Mucosa of descending colon (tissue), 3 donors: ENCODE data around the gene C1orf74. TPM values are rescaled to one million over a fixed set of nuclear protein-coding genes. Genes with fewer than 3 reads are reported as not detected.

ENCODE experiments used
- ATAC-seq: fragments of 200-7000 bp; cut with Tn5 transposase; one replicate; pipeline ENCODE4 v1.9.1; 2020; ENCODE audit warnings: mild to moderate bottlenecking, moderate library complexity
- DNase-seq, 3 donors: peaks; one replicate each; pipeline ENCODE4 v3.0.0-alpha.2; 2020
- H3K36me3 ChIP-seq: fragments of 200-600 bp; one replicate; pipeline ENCODE4 v1.8.0; 2021; ENCODE audit warnings: low read depth, mild to moderate bottlenecking
- H3K4me1 ChIP-seq: fragments of 200-600 bp; one replicate; pipeline ENCODE4 v1.8.0; 2021; ENCODE audit warnings: low read depth, mild to moderate bottlenecking
- H3K4me3 ChIP-seq: fragments of 200-600 bp; one replicate; pipeline ENCODE4 v1.8.0; 2021; ENCODE audit warnings: mild to moderate bottlenecking
- H3K9me3 ChIP-seq: fragments of 200-600 bp; one replicate; pipeline ENCODE4 v1.8.0; 2021; ENCODE audit warnings: mild to moderate bottlenecking
- intact Hi-C, 2 donors: fragments of 100-400 bp; cut with DNase I in 1 of 2; cut with micrococcal nuclease in 1 of 2; formaldehyde crosslinking; loops; one replicate each; pipeline versions ENCODE4 v1.11.0 to v1.11.1; 2022; cut with DNase I, micrococcal nuclease
- total RNA-seq, 3 donors: library from RNA; stranded (reverse); fragmentation: NEBNext Ultra II Directional in 2 of 3; extraction: Animal tissue kit (Norgen Biotek cat#: 25700) in 2 of 3; gene quantifications; one replicate each; pipeline versions ENCODE4 v1.2.1 to v1.2.4, GENCODE V29; 2021 to 2023
- TF ChIP-seq, protein P1 (sequence below): fragments of 200-600 bp; IDR thresholded peaks from one replicate; pipeline ENCODE4 v1.8.0; 2022; ENCODE audit warnings: antibody characterized with exemption, mild to moderate bottlenecking
- donor health status: DM: no; HTN: no; CAD: no; lungs with moderate emphysema.
- donor health status: DM: no; HTN: no; CAD: no.
- donor health status: DM: no; HTN: yes; CAD: no.

The C1orf74 gene
- total RNA-seq, 3 donors from 2014 or later: 1.9 to 3.4 (median 2.7) TPM

DNA sequence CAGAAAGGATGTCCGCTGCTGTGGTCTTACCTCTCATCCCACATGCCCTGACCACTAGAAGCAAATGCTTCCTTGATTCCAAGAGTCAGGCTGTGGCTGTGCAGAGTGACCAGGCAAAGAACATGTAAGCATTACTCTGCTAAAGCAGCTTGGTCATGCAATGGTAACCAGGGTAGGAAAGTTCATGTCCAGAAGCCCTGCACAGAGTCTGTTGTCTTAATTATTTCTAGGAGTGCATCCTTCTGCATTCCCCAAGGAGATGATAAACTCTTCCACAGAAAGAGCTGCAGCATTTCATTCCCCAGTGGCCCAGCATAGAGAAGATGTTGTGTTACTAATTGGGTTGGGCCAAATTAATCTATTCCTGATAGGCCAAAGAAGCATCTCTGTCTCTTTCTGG lies 33.3 kb upstream of the C1orf74 start:
- Histone ChIP-seq H3K4me1 (no peaks in the 10 kb centered on the region), H3K36me3 (no peaks in the 10 kb centered on the region), H3K4me3 (no peak overlapping the region), H3K9me3 (no peaks in the 10 kb centered on the region)
- DNase-seq: no peak
- TF ChIP-seq, protein P1, sequence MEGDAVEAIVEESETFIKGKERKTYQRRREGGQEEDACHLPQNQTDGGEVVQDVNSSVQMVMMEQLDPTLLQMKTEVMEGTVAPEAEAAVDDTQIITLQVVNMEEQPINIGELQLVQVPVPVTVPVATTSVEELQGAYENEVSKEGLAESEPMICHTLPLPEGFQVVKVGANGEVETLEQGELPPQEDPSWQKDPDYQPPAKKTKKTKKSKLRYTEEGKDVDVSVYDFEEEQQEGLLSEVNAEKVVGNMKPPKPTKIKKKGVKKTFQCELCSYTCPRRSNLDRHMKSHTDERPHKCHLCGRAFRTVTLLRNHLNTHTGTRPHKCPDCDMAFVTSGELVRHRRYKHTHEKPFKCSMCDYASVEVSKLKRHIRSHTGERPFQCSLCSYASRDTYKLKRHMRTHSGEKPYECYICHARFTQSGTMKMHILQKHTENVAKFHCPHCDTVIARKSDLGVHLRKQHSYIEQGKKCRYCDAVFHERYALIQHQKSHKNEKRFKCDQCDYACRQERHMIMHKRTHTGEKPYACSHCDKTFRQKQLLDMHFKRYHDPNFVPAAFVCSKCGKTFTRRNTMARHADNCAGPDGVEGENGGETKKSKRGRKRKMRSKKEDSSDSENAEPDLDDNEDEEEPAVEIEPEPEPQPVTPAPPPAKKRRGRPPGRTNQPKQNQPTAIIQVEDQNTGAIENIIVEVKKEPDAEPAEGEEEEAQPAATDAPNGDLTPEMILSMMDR: no peak
- ATAC-seq: no peak
- intact Hi-C loops: no loop called here

GRCh38 chr1:209816923-209817322 lies 32.6 kb upstream of the C1orf74 start:
- Histone ChIP-seq H3K9me3 (no peaks in the 10 kb centered on the region), H3K4me3 (no peak overlapping the region), H3K4me1 (no peaks in the 10 kb centered on the region), H3K36me3 (no peaks in the 10 kb centered on the region)
- DNase-seq (no peak), ATAC-seq (no peak)
- intact Hi-C loops: no loop called here
- TF ChIP-seq, protein P1: no peak

DNA sequence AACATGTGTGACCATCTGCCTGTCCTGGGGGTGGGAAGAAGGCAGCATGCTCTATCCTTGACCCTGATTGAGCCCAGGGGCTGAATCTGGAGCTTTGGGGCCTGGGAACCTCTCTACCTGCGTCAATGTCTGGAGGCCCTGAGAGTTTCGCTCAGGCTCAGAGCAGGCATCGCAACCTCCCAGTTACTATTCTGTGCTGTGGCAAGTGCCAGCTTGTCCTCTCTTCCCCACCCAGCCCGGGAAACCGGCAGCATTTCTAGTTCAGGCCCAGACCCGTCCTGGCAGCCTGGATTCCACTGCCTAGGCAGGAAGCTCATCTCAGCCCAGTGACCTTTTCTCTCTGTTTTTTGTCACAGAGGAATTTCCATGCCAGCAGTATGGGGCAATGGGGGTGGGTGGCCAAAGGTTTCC lies 31.6 kb upstream of the C1orf74 start:
- Histone ChIP-seq H3K9me3 (no peaks in the 10 kb centered on the region), H3K4me1 (no peaks in the 10 kb centered on the region), H3K36me3 (no peaks in the 10 kb centered on the region), H3K4me3 (no peak overlapping the region)
- ATAC-seq (no peak), DNase-seq (no peak)
- intact Hi-C loops: no loop called here
- TF ChIP-seq, protein P1: no peak

DNA sequence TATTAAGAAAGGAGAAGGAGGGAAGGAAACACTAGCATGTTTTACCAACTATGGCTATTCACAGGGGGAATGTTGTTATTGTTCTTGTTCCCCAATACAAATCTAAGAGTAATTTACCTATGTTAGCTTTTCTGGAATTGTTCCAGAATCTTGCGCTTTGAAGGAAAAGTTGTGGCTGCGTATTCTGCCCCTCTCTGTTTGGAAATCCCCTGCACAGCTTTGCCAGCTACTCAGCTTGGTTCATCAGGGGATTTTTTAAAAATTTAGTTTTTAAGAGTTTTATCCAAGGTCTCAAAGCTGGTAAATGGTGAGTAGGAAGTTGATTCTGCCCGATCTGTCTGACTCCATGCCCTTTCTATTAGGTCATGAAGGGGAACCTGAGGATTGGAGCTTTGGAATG lies 31.1 kb upstream of the C1orf74 start:
- DNase-seq (no peak), ATAC-seq (no peak)
- intact Hi-C loops: no loop called here
- TF ChIP-seq, protein P1: no peak
- Histone ChIP-seq H3K9me3 (no peaks in the 10 kb centered on the region), H3K4me1 (no peaks in the 10 kb centered on the region), H3K36me3 (no peaks in the 10 kb centered on the region), H3K4me3 (no peak overlapping the region)

- no peak for DNase-seq
- no peak for ATAC-seq
- no peaks in the 10 kb centered on the region for H3K36me3 ChIP-seq
- no peak overlapping the region for H3K4me3 ChIP-seq
- intact Hi-C loops: no loop called here
- no peaks in the 10 kb centered on the region for H3K9me3 ChIP-seq
- TF ChIP-seq, protein P1: no peak
- no peaks in the 10 kb centered on the region for H3K4me1 ChIP-seq
These were observed 29.5 kb upstream of the C1orf74 start for GRCh38 chr1:209813902-209814301.

DNA sequence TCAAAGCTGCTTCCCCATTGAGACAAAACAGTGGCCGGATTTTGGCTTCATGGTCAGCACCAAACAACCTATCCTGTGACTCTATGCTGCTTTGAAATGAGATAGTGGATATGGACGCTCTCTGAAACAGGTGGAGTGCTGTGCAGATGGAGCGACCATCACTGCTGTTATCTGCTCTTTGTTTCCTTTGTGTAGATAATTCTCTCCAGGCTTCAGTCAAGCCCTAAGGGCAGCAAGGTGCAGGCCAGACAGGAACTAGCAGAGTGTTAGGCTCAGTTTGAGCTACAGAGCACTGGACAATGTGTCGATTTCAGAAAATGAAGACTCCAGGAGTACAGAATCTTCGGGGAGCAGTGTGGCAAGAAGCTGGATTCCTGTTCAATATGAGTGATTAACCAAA lies 26.4 kb upstream of the C1orf74 start:
- ATAC-seq (no peak), DNase-seq (no peak)
- Histone ChIP-seq H3K4me3 (no peak overlapping the region), H3K9me3 (no peaks in the 10 kb centered on the region), H3K36me3 (no peaks in the 10 kb centered on the region), H3K4me1 (no peaks in the 10 kb centered on the region)
- TF ChIP-seq, protein P1: no peak
- intact Hi-C loops: no loop called here
